ENCODE results near the gene CACNA1S. TPM values are rescaled to one million over a fixed set of nuclear protein-coding genes. Genes with fewer than 3 reads are reported as not detected.

CACNA1S gene
- total and polyA plus RNA-seq, 2 of the 13 experiments (the other 11 are each of a cell fraction or from before 2014, with no cell fraction given): not detected

DNA sequence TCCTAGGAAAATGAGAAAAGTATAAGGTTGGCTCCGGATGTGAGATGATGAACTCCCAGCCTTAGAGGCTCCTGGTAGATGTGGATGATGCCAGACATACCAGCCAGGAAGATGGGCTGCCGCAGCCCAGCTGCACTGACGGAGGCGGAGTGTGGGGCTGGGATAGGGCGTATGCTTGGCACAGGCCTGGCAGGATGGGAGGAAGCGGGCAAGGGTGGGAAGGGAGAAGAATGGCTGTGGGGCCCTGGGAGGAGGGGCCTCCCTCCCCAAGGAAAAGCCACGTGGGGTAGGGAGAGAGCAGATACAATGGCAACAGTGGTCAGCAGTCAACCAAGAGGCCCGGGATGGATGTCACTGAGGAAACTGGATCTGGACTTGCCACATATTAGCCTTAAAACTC, 47.4 kb downstream of the CACNA1S start:
- Histone ChIP-seq H4K20me1 (ENCODE audit: insufficient read depth, low read length) (no peaks in the 10 kb centered on the region), H3K9me3 (ENCODE audit: low read length) (no peaks in the 10 kb centered on the region), H3K27me3 (ENCODE audit: control insufficient read depth in 1 of 2, insufficient read depth in 2 of 2, low read length in 2 of 2) (peaks cover 0 to 15% of the 10 kb centered on the region in 2 experiments; a peak in 3 of 5 replicates), H3K79me2 (ENCODE audit: insufficient read depth, low read length) (no peaks in the 10 kb centered on the region), H3K4me1 (ENCODE audit: insufficient read depth, low read length) (peaks cover 15% of the 10 kb centered on the region), H3K36me3 (replicated peaks in 1 of 2; ENCODE audit: control insufficient read depth in 1 of 2, insufficient read depth in 2 of 2, low read length in 2 of 2) (no peaks in the 10 kb centered on the region), H3K9ac (ENCODE audit: insufficient read depth, low read depth, low read length) (no peak overlapping the region), H2AFZ (ENCODE audit: low read length) (no peak overlapping the region), H3K4me3 (replicated peaks in 1 of 3; ENCODE audit: insufficient read depth in 1 of 3, low read depth in 2 of 3, low read length in 3 of 3) (no peak overlapping the region), H3K27ac (ENCODE audit: extremely low read length, insufficient read depth, low read length) (no peak overlapping the region), H3K4me2 (ENCODE audit: low read depth, low read length) (no peak overlapping the region)
- ChIA-PET POLR2A (no interaction called here), CTCF (ENCODE audit: low intra/inter-chr PET ratio, low total read pairs) (no interaction called here)
- no peak for DNase-seq (ENCODE audit: low spot score)
- TF ChIP-seq NFE2 (CRISPR knock-in tag; IDR thresholded peaks at IDR 0.05) (no peak), RBM39 (IDR thresholded peaks at IDR 0.05; ENCODE audit: low read depth, low read length, poor library complexity, severe bottlenecking) (no peak), SRF (IDR thresholded peaks at IDR 0.05; ENCODE audit: low read depth, low read length) (no peak), NONO (IDR thresholded peaks at IDR 0.05) (no peak), NONO (CRISPR knock-in tag; conservative IDR thresholded peaks at IDR 0.05) (no peak), ZNF547 (CRISPR knock-in tag; IDR thresholded peaks at IDR 0.05) (no peak), ZC3H13 (CRISPR knock-in tag; IDR thresholded peaks at IDR 0.05) (no peak), JARID2 (CRISPR knock-in tag; IDR thresholded peaks at IDR 0.05; ENCODE audit: insufficient replicate concordance) (no peak), ZNF543 (CRISPR knock-in tag; IDR thresholded peaks at IDR 0.05) (no peak), GPN1 (CRISPR knock-in tag; IDR thresholded peaks at IDR 0.05; ENCODE audit: borderline replicate concordance) (no peak), ZNF230 (CRISPR knock-in tag; IDR thresholded peaks at IDR 0.05) (no peak), SMAD3 (CRISPR knock-in tag; IDR thresholded peaks at IDR 0.05) (no peak), ZNF724P (CRISPR knock-in tag; IDR thresholded peaks at IDR 0.05; ENCODE audit: borderline replicate concordance) (no peak)
- TF ChIP-seq, protein P1, sequence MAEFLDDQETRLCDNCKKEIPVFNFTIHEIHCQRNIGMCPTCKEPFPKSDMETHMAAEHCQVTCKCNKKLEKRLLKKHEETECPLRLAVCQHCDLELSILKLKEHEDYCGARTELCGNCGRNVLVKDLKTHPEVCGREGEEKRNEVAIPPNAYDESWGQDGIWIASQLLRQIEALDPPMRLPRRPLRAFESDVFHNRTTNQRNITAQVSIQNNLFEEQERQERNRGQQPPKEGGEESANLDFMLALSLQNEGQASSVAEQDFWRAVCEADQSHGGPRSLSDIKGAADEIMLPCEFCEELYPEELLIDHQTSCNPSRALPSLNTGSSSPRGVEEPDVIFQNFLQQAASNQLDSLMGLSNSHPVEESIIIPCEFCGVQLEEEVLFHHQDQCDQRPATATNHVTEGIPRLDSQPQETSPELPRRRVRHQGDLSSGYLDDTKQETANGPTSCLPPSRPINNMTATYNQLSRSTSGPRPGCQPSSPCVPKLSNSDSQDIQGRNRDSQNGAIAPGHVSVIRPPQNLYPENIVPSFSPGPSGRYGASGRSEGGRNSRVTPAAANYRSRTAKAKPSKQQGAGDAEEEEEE (CRISPR knock-in tag; IDR thresholded peaks at IDR 0.05; ENCODE audit: borderline replicate concordance): no peak
- TF ChIP-seq, protein P2, sequence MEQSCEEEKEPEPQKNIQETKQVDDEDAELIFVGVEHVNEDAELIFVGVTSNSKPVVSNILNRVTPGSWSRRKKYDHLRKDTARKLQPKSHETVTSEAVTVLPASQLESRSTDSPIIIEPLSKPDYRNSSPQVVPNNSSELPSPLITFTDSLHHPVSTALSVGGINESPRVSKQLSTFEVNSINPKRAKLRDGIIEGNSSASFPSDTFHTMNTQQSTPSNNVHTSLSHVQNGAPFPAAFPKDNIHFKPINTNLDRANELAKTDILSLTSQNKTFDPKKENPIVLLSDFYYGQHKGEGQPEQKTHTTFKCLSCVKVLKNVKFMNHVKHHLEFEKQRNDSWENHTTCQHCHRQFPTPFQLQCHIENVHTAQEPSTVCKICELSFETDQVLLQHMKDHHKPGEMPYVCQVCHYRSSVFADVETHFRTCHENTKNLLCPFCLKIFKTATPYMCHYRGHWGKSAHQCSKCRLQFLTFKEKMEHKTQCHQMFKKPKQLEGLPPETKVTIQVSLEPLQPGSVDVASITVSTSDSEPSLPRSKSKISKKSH (CRISPR knock-in tag; IDR thresholded peaks at IDR 0.05; ENCODE audit: borderline replicate concordance): no peak
- ATAC-seq: no peak
- BruUV-seq (replicated peaks): no TSS peak
- WGBS (ENCODE audit: low lambda C conversion rate): 65% methylated on average over 8 of the region's 8 CpGs
- FAIRE-seq: no peak
- in situ Hi-C loops (cut with HindIII; ENCODE audit: extremely low pct_ligation_motif_present, low pct_unique_long_range_greater_than_20kb) (no loop called here), intact Hi-C loops (cut with micrococcal nuclease; ENCODE audit: unreplicated experiment) (no loop called here)
